A673 (cell line): ENCODE results near the gene EXOSC3.

Experiments
- EZH2 ChIP-seq: fragments of 200-600 bp; sonication (generic); IDR thresholded peaks from 2 replicates; pipeline ENCODE4 v1.6.1; 2017; ENCODE audit warnings: borderline replicate concordance, low read depth, mild to moderate bottlenecking, mixed read lengths, antibody characterized with exemption, low read length; ENCODE audit not compliant: poor library complexity, severe bottlenecking
- TF ChIP-seq, protein P1 (sequence below): fragments of 300-800, 200-600 bp; sonication (generic); conservative IDR thresholded peaks from 2 replicates; pipeline ENCODE4 v1.5.1; 2017; ENCODE audit warnings: low read depth, mild to moderate bottlenecking, antibody characterized with exemption, low read length, moderate library complexity, mixed read lengths

DNA sequence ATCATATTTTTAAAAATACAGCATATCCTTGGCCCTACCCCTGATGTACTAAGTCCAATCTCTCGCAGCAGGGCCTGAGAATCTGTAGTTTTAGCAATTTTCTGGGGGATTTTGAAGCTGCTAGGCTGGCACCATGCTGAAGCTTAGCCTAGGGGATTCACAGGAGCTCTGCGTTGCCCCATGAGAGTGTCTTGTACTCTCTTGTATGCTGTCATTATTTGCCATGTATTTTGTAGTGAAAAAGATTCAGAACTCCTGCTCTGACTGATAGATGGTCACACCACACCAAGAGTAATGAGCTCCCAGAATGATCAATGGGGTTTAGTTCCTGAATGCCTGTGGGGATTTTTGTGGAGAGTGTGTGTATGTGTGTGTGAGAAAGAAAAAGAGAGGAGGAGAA, 51.9 kb downstream of the EXOSC3 start:
- TF ChIP-seq EZH2: no peak
- TF ChIP-seq, protein P1, sequence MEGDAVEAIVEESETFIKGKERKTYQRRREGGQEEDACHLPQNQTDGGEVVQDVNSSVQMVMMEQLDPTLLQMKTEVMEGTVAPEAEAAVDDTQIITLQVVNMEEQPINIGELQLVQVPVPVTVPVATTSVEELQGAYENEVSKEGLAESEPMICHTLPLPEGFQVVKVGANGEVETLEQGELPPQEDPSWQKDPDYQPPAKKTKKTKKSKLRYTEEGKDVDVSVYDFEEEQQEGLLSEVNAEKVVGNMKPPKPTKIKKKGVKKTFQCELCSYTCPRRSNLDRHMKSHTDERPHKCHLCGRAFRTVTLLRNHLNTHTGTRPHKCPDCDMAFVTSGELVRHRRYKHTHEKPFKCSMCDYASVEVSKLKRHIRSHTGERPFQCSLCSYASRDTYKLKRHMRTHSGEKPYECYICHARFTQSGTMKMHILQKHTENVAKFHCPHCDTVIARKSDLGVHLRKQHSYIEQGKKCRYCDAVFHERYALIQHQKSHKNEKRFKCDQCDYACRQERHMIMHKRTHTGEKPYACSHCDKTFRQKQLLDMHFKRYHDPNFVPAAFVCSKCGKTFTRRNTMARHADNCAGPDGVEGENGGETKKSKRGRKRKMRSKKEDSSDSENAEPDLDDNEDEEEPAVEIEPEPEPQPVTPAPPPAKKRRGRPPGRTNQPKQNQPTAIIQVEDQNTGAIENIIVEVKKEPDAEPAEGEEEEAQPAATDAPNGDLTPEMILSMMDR: no peak
